Panc1 (cell line): ENCODE data around the gene DCAF6. TPM values are rescaled to one million over a fixed set of nuclear protein-coding genes. Genes with fewer than 3 reads are reported as not detected.

Experiments used
- ATAC-seq: fragments of 200-7000 bp; cut with Tn5 transposase; 2 replicates; pipeline ENCODE4 v1.9.1; 2020; ENCODE audit warnings: mild to moderate bottlenecking, moderate library complexity
- BruUV-seq: library from RNA; stranded (reverse); fragments of 400-500 nt; replicated peaks from 2 replicates; lab custom pipeline; 2021; lab: Mats Ljungman, UMichigan
- CTCF ChIA-PET: fragments of 300-600 bp; sonication (Branson Sonifier 250); formaldehyde crosslinking; loops from one replicate; lab custom pipeline; 2022; ENCODE audit warnings: antibody characterized with exemption; lab: Charles Lee
- POLR2A ChIA-PET: fragments of 300-600 bp; sonication (Branson Sonifier 250); formaldehyde crosslinking; loops from one replicate; lab custom pipeline; 2022; ENCODE audit warnings: antibody characterized with exemption; lab: Charles Lee
- DNase-seq: peaks from one replicate; pipeline ENCODE4 v3.0.0-alpha.2; 2010; ENCODE audit warnings: low read depth, low spot score
- H3K27ac ChIP-seq: 2 replicates; pipeline ENCODE4 v1.5.1; 2011; ENCODE audit warnings: mild to moderate bottlenecking, low read length, inconsistent platforms
- H3K27me3 ChIP-seq: fragments of 200-500 bp; sonication (Bioruptor generic); 2 replicates; pipeline ENCODE4 v1.6.0; 2014; ENCODE audit warnings: low read length, inconsistent platforms; ENCODE audit not compliant: control insufficient read depth, insufficient read depth
- H3K36me3 ChIP-seq: fragments of 200-500 bp; sonication (Bioruptor generic); 2 replicates; pipeline ENCODE4 v1.5.1; 2014; ENCODE audit warnings: inconsistent platforms, mild to moderate bottlenecking, low read length, moderate library complexity; ENCODE audit not compliant: control insufficient read depth, insufficient read depth
- H3K4me1 ChIP-seq: 2 replicates; pipeline ENCODE4 v1.5.1; 2011; ENCODE audit warnings: inconsistent platforms, mild to moderate bottlenecking, low read length, moderate library complexity; ENCODE audit not compliant: control insufficient read depth, insufficient read depth
- H3K4me3 ChIP-seq, 2 experiments: 2 replicates each; pipeline ENCODE4 v1.5.1; 2011 to 2012; ENCODE audit warnings: low read depth in 2 of 2, low read length in 2 of 2, mild to moderate bottlenecking in 2 of 2, inconsistent platforms in 1 of 2, moderate library complexity in 1 of 2
- H3K9me3 ChIP-seq: fragments of 200-500 bp; sonication (Bioruptor generic); 2 replicates; pipeline ENCODE4 v1.5.1; 2014; ENCODE audit warnings: low read depth, mild to moderate bottlenecking, inconsistent platforms, low read length, moderate library complexity; ENCODE audit not compliant: control insufficient read depth, insufficient read depth
- CTCF ChIP-seq: fragments of 450-650 bp; IDR thresholded peaks from 2 replicates; pipeline ENCODE4 v1.5.1; 2017; ENCODE audit warnings: mild to moderate bottlenecking
- POLR2AphosphoS5 ChIP-seq: IDR thresholded peaks from 2 replicates; pipeline ENCODE4 v1.6.1; 2012; ENCODE audit warnings: mild to moderate bottlenecking, low read depth, low read length, moderate library complexity
- SIN3A ChIP-seq: IDR thresholded peaks from 2 replicates; pipeline ENCODE4 v1.6.1; 2012; ENCODE audit warnings: low read depth, mild to moderate bottlenecking, low read length, moderate library complexity, borderline replicate concordance; ENCODE audit not compliant: insufficient read depth
- TCF7L2 ChIP-seq: IDR thresholded peaks from 2 replicates; pipeline ENCODE4 v1.6.1; 2011; ENCODE audit warnings: mild to moderate bottlenecking, low read depth, low read length, inconsistent platforms
- in situ Hi-C: cut with HindIII; loops from 2 replicates; pipeline ENCODE4 v1.10.0; 2016; ENCODE audit warnings: low sequenced_read_pairs, low pct_unique_long_range_greater_than_20kb
- intact Hi-C: fragments of 100-400 bp; cut with micrococcal nuclease; formaldehyde crosslinking; loops from one replicate; pipeline ENCODE4 v1.10.0; 2022; ENCODE audit not compliant: unreplicated experiment
- total RNA-seq: library from RNA; stranded (reverse); gene quantifications from one replicate; pipeline ENCODE4 v1.2.1, GENCODE V29; 2021; ENCODE audit not compliant: unreplicated experiment
- TF ChIP-seq, protein P1 (sequence below), 2 experiments: IDR thresholded peaks; 2 replicates each; pipeline ENCODE4 v1.6.1; 2011 to 2012; ENCODE audit warnings: low read depth in 2 of 2, control low read depth in 1 of 2, low read length in 1 of 2, mild to moderate bottlenecking in 1 of 2, moderate library complexity in 1 of 2; ENCODE audit not compliant: insufficient read depth in 1 of 2

DCAF6 gene
- total RNA-seq, 1 experiment from 2014 or later = 67.7 TPM

- H3K9me3 ChIP-seq = no peaks in the 10 kb centered on the region
- no TSS peak for BruUV-seq
- no peaks in the 10 kb centered on the region for H3K4me1 ChIP-seq
- H3K27me3 ChIP-seq = no peaks in the 10 kb centered on the region
- CTCF ChIA-PET = no interaction called here
- no peak for ATAC-seq
- H3K4me3 ChIP-seq = no peak overlapping the region
- TF ChIP-seq CTCF = no peak
- TF ChIP-seq TCF7L2 = no peak
- TF ChIP-seq, protein P1, sequence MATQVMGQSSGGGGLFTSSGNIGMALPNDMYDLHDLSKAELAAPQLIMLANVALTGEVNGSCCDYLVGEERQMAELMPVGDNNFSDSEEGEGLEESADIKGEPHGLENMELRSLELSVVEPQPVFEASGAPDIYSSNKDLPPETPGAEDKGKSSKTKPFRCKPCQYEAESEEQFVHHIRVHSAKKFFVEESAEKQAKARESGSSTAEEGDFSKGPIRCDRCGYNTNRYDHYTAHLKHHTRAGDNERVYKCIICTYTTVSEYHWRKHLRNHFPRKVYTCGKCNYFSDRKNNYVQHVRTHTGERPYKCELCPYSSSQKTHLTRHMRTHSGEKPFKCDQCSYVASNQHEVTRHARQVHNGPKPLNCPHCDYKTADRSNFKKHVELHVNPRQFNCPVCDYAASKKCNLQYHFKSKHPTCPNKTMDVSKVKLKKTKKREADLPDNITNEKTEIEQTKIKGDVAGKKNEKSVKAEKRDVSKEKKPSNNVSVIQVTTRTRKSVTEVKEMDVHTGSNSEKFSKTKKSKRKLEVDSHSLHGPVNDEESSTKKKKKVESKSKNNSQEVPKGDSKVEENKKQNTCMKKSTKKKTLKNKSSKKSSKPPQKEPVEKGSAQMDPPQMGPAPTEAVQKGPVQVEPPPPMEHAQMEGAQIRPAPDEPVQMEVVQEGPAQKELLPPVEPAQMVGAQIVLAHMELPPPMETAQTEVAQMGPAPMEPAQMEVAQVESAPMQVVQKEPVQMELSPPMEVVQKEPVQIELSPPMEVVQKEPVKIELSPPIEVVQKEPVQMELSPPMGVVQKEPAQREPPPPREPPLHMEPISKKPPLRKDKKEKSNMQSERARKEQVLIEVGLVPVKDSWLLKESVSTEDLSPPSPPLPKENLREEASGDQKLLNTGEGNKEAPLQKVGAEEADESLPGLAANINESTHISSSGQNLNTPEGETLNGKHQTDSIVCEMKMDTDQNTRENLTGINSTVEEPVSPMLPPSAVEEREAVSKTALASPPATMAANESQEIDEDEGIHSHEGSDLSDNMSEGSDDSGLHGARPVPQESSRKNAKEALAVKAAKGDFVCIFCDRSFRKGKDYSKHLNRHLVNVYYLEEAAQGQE (IDR thresholded peaks at IDR 0.05; ENCODE audit: insufficient read depth in 1 of 2, low read depth in 2 of 2, low read length in 1 of 2) = no peak
- TF ChIP-seq SIN3A = no peak
- POLR2A ChIA-PET = interaction anchor here (0.7 kb wide), 1 partner anchor 18 kb away, joined by 7 read pairs; no protein-coding TSS in a partner anchor
- in situ Hi-C loops = no loop called here
- H3K27ac ChIP-seq = no peak overlapping the region
- no peak for DNase-seq
- intact Hi-C loops = no loop called here
- peaks cover 38% of the 10 kb centered on the region for H3K36me3 ChIP-seq
Measured at GRCh38 chr1:168064216-168064615, 127.7 kb downstream of the DCAF6 start.

DNA sequence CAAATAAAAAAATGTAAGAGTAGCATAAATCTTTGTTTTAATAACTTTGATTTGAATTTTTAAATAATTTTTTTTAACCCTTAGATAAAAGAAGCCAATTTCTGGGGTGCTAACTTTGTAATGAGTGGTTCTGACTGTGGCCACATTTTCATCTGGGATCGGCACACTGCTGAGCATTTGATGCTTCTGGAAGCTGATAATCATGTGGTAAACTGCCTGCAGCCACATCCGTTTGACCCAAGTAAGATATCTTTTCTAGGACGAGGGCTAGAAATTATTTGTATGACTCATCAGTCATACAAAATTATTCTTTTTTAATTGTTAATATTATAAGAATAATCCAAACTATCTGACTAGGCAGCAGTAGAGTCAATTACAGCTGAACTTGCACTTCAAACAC, 129.0 kb downstream of the DCAF6 start:
- intact Hi-C loops (no loop called here), in situ Hi-C loops (no loop called here)
- no TSS peak for BruUV-seq
- H3K36me3 ChIP-seq = peaks cover 46% of the 10 kb centered on the region
- TF ChIP-seq SIN3A (no peak), POLR2AphosphoS5 (no peak), CTCF (no peak)
- ChIA-PET CTCF (no interaction called here), POLR2A (no interaction called here)
- H3K4me1 ChIP-seq = no peaks in the 10 kb centered on the region
- DNase-seq (no peak), ATAC-seq (no peak)
- no peaks in the 10 kb centered on the region for H3K9me3 ChIP-seq
- H3K27ac ChIP-seq = no peak overlapping the region
- H3K27me3 ChIP-seq = no peaks in the 10 kb centered on the region
- H3K4me3 ChIP-seq = no peak overlapping the region

DNA sequence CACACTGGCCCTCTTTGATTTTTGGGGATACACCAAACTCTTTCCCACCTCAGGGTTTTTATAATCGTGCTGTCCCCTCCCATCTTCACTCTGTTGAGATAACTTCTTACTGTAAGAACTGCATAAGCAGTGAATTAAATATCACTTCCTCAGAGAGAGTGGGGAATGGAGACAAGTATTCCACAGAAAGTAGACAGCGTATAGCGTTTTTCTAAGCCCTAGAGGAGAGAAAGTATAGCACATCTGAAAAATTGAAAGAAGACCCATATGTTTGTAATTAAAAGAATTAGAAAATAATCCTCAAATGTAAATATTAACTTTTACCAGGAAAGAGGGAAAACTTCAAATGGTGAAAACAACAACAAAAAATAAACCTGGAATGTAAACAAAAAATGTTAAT, 132.9 kb downstream of the DCAF6 start:
- no peaks in the 10 kb centered on the region for H3K27me3 ChIP-seq
- H3K4me3 ChIP-seq = no peak overlapping the region
- TF ChIP-seq TCF7L2 = no peak
- TF ChIP-seq, protein P1 (IDR thresholded peaks at IDR 0.05; ENCODE audit: insufficient read depth in 1 of 2, low read depth in 2 of 2, low read length in 1 of 2) = no peak
- H3K9me3 ChIP-seq = no peaks in the 10 kb centered on the region
- no peak for ATAC-seq
- BruUV-seq = no TSS peak
- H3K36me3 ChIP-seq = peaks cover 51% of the 10 kb centered on the region
- POLR2A ChIA-PET = no interaction called here
- H3K27ac ChIP-seq = no peak overlapping the region
- CTCF ChIA-PET = no interaction called here
- DNase-seq = no peak
- intact Hi-C loops = no loop called here
- H3K4me1 ChIP-seq = no peaks in the 10 kb centered on the region
- in situ Hi-C loops = no loop called here
